CD4-positive, alpha-beta T cell treated with Interleukin-2 at 100 ng/mL for 4 hours (primary cell): ENCODE data around the gene PHTF2.

ENCODE experiments used
- DNase-seq: peaks from one replicate; pipeline ENCODE4 v3.0.0-alpha.2; 2020; ENCODE audit warnings: low spot score

Gene PHTF2

DNA sequence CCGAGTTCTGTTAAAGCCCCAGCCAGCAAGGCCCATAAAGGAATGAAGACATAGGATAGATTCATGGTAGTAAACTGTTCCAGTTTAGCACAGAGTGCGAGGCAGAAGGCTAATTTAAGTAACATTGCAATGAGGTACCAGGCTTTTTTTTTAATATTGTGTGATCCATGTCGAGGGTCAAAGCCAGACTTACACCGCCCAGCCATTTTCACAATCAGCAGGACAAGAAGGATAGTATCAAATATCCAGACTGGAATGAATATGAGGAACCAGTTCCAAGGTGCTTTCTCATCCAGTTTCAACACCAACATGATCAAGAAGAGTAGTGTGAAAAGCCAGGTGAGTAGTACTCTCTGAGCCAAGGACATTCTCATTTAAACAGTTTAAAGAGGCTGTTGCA is 4.6 kb upstream of the PHTF2 start:
- no peak for DNase-seq

DNA sequence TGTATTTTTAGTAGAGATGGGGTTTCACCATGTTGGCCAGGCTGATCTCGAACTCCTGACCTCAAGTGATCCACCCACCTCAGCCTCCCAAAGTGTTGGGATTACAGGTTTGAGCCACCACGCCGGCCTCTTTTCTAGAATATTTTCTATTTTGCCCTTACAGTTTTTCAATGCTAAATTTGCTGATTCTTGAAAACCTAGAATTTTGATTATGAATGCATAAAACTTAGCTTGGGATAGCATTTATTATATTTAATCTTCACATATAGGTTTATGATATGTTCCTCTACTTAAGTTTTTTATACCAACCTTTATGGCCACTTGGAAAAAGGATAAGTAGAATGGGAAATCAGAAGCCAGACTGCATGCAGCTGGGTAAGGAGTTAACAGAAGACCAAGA is 2.5 kb upstream of the PHTF2 start:
- no peak for DNase-seq

DNA sequence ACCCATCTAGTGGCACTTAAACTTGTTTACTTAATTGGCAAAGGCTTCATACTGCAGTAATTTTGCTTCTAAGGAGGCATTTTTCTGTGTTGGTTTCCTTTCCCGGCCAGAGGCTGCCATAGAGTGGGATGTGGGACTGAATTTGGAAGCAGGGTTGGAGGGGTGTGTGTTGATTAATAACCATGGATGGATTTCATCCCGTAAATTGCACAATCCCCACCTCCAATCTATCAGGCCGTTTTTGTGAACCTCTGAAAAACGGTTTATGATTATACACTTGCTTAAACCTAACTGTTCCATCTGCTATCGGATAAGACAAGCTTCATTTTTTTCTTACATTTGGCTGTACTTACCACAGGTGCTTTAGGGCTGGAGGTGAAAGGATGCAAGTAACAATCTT is 1.6 kb upstream of the PHTF2 start:
- DNase-seq: no peak

DNA sequence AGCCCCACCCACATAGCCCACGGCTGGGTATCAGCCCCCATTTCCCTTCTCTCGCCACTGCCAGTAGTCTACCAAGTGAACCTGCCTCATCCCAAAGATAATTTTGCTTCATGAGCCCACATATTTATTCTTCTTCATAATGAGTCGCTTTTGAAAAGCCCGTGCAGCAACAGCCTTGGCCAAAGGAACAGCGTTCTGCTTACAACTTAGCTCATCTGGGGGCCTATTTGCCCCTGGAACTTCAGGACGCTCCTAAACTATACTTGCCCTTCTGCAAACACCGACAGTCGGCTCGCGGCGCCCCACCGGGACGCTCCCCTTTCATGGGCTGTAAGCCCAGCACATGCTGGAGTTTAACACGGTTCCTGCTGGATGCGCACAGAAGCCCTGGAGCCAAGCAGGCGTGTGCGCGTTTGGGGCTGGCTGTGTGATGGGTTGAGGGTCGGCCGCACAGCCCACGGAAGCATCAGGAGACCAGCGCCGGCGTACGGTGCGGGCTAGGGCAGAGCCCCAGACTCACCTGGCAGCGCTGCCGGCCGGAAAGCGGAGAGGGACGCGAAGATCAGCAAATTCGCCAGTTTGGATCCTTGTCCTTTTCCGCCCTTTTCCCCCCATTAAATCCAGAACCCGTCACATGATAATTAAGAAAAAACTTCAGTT is 709 bp upstream of the PHTF2 start:
- DNase-seq: no peak

DNA sequence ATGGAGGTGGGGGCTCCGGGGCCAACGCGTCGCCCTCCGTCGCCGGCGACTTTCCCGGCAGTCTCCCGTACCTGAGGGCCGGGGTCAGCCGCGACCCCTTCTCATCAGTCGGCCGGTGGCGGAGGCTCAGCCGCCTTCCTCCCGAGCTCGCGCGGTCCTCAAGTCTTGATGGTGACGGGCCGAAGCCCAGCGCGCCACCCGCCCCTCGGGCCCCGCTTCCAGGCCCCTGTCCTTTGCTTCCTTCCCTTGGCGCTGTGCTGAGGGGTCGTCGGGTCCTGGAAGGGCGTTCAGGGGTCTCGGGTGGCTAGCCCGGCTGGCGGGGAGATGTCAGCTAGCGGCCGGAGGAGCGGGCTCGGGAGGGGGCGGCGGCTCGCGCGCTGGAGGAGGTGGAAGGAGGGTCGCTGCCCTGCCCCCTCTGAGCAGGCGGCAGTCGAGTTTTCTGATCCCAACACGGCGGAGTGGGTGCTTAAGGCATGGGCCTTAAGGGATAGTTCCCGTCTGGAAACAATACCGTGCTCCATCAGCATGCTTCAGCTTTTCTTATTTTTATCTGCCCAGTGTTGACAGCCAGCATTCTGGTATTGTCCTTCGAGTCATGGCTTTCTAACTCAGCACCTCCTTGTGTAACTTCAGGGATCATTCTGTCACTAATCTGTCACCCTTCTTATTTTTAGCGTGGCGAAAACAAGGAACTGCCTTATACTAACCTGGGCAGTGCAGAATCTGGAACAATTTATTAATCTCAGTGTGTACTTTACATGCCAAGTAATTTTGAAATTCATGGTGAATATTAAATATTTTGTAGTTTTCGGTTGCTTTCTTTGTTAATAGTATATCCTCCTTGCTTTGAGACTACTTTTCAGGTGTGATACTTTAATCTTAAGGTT is 748 bp downstream of the PHTF2 start:
- DNase-seq: peak; percentile 30

DNA sequence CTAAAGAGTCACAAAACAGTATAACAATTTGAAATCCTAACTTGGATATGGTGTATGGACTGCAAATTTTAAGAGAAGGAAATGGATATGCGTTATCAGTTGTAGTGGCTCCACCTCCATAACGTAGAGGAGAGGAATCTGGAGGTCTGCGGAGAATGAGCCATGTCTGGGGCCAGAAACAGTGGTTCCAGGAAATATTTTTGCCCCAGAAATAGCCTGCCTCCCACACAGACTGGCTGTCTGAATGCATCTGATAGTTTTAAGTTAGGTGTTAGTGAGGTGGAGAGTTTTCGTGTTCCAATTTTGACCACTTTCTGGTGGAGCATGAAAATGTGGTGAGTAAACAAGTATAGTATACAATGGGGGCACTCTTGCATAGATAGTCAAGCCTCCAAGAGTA is 1.6 kb downstream of the PHTF2 start:
- peak; percentile 48 for DNase-seq

DNA sequence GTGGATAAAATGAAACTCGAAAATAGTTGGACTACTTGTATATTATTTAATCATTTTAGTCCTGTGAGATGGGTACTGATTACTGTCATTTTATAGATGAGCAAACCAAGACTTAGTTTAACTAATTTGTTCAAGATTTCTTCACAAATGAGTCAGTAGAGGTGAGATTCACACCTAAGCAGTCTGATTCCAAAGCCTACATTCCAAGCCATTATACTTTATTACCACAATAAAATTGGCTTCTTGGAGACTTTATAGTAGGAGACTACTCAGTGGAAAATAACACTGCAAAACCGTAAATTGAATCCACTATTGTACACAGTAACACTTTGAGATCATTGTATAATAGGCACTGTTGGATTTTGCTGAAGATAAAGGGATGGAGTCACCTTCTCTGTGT is 2.2 kb downstream of the PHTF2 start:
- no peak for DNase-seq

DNA sequence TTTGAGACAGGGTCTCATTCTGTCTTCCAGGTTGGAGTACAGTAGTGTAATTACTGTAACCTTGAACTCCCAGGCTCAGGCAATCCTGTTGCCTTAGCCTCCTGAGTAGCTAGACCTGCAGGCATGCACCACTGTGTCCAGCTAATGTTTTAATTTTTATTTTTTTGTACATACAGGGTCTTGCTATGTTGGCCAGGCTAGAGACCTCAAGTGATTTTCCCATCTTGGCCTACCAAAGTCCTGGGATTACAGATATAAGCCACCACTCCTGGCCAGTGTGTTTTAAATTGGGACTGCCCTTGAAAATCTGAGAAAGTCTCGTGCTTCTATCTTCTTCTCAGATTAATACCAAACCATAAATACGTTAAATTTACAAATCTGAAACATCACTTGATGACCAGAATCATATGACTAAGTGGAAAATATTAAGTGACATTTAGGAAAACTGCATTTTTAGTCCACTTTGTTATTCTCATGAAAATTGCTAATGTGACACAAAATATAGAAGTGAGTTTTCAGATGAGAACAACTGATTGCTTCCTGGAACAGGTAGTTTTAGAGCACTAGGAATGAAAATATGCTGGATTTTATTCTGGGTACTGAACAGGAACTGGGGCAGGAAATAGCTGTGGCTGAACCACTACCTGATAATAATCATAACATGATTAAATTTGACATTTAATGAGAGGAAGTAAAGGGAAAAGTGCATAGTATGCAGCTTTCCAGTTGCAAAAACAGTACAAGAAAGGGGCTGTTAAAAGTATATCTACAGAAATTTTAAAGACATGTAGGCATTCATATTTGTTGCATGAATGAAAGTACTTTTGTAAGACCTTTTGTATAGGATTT is 4.2 kb downstream of the PHTF2 start:
- DNase-seq: peak; percentile 77

DNA sequence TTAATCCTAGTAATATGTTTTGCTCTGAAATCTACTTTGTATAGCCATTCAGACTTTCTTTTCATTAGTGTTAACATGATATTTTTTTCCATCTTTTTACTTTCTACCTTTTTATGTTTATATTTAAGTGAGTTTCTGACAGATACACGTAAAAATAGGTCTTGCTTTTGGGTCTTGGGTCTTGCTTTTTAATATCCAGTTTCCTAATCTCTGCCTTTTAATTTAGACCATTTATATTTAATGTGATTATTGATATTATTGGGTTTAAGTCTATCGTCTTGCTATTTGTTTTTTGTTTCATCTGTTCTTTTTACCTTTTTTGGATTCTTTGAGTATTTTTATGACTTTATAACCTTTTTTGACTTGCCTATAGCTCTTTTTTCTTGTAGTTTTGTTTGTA is 7.9 kb downstream of the PHTF2 start:
- no peak for DNase-seq

DNA sequence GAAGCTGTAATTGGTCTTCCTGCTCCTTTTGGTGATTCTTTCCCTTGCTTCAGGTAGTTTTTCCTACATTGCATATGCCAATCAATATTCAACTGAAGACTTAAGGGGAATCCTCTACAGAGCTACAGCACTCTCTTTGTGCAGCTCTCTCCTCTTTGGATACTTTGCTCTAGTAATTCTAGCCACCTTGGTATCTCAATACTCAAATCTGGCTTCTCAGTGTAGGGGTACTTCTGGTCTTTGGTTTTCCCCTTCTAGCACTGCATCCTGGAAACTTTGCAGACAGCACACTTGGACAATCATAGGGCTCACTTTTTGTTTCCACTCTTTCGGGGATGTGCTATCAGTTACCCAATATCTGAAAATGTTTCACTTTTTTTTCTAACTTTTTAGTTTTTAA is 9.9 kb downstream of the PHTF2 start:
- no peak for DNase-seq

DNA sequence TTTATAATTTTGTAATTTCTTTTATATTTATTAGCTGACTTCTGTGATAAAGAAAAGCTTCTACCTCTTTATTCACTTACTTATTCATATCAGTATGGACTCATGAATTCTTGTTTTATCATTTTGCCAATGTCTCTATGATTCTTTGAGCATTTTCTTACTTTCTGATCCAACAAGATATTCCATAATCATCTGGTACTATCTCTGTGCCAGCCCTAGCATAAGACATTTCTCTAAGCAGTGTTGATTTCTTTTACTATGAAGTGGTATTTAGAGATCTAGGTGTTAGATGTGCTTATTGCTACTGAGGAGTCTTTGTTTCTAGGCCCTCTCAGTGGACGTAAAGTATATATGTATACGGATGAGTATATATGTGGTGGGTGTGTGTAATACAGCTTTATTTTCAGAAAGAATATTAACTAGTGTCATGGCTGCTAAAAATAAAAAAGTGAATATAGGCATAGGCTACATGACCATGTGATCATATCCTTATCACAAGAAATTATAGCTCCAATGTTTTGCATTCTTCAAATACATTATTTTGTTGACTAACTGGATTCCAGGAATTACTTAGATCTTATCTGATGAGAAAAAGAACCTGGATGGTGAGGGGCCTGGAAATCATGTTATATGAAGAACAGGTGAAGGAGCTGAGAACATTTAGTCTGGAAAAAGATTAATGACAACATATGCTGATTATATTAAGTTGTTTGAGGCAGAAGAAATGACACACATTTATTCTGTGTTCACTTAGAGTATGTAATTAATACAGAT is 13.1 kb downstream of the PHTF2 start:
- no peak for DNase-seq

DNA sequence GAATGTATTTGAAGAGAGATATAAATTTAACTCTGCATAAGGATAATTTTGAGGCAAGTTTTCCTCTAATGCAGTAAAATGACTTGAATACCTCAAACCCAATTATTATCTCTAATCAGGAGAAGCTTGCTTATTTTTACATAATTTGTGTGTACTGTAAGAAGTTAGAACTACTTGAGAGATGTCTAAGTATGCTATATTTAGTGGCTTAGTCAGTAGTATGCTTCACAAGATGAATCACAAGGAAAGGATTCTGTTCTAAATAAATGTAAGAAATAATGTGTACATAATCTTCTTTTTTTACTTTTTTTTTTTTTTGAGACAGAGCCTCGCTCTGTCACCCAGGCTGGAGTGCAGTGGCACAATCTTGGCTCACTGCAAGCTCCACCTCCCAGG is 13.7 kb downstream of the PHTF2 start:
- DNase-seq: no peak

DNA sequence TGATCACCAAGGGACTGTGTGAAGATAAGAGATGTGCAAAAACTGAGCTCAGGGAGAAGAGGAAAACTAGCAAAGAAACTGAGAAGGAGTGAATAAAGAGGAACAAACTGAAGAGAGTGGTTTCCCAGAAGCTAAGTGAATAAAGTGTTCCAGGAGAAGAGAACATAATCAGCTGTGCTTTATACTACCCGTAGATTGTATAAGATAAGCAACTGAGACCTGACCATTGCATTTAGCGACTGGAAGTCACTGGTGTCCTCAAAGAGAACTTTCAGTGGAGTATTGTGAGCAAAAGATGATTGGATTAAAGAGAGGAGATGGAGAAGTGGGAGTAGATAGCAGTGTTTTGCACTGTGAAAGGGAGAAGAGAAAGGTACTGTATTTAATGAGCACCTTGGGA is 14.6 kb downstream of the PHTF2 start:
- DNase-seq: no peak

DNA sequence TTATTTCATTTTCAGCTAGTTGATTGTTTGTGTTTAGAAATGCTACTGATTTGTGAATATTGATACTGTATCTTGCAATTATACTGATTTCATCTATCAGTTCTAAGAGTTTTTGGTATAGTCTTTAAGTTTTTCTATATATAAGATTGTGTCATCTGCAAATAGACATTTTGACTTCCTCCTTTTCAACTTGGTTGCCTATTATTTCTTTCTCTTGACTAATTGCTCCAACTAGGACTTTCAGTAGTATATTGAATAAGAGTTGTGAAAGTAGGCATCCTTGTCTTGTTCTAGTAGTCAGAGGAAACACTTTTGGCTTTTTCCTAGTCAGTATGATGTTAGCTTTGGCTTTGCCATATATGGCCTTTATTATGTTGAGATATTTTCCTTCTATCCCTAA is 20.4 kb downstream of the PHTF2 start:
- DNase-seq: no peak

DNA sequence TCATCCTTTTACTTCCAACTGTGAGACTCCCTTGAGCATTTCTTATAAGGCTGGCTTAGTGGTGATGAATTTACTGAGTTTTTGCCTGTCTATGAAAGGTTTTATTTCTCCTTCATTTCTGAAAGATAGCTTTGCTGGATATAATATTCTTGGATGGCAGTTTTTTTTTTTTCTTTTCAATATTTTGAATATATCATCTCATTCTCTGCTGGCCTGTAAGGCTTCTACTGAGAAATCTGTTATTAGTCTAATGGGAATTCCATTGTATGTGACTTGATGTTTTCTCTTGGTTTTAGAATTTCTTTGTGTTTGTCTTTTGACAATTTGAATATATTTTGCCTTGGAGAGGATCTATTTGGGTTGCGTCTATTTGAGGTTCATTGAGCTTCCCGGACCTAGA is 22.4 kb downstream of the PHTF2 start:
- no peak for DNase-seq

DNA sequence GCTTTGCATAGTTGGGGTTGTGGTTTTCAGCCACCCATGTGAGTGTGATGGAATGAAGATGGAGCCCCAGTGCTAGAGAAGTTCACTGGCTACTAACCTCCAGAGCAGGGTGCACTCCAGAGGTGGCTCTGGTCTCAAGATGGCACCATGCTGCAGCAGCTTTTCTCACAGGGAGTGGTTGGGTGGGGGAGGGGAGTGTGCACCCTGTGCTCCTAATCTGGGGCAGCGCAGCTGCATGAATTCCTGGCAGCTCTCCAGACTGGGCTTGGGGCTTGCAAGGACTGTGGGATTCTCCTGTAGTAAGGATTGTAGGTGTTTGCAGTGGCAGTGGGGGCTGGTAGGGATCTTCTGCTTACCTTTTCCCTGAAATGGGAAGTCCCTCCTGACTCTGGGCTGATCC is 23.7 kb downstream of the PHTF2 start:
- DNase-seq: no peak

DNA sequence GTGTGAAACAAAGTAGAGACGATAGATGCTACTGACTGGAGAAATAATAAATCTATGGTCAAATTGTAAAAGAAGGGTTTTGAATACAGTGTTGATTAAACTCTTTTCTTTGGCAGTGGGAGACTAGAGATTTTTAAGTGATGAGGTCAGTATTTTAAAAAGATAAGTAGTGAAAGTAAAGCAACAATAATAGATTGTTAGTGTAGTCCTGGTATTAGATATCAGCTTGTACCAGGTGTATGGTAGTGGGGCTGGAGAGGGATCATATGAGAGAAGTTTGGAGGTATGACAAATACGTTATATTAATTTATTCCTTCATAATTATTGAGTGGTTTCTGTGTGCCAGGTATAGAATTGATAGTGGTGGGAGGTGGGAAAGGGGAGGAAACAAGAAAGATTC is 25.2 kb downstream of the PHTF2 start:
- DNase-seq: no peak

DNA sequence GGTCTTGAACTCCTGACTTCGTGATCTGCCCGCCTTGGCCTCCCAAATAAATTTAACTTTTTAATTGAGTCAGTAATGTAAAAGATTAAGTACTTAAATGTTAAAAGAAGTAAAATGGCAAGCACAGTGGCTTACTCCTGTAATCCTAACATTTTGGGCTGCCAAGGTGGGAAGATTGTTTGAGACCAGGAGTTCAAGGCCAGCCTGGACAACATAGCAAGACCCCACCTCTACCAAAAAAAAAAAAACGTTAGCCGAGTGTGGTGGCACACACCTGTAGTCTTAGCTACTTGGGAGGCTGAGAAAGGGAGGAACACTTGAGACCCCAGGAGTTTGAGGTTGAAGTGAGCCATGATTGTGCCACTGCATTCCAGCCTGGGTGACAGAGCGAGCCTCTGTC is 26.1 kb downstream of the PHTF2 start:
- DNase-seq: no peak

DNA sequence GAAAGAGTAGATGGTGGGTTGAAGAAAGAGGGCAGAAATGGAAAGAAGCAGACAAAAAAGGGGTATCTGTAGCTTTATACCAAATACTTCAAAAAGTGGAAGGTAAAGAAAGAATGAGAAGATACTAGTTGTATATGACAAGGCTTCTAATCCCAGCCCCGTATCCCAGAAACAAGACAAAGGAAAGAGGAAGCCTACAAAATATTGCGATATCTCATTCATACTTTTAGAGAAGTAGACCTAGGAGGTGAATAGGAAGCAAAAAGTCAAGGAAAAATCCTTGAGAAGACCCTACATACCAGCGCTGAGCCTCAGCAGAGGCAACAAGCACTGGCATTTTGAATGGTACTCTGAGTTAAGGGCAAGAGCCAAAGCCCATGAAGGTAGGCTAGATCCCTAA is 26.6 kb downstream of the PHTF2 start:
- no peak for DNase-seq

DNA sequence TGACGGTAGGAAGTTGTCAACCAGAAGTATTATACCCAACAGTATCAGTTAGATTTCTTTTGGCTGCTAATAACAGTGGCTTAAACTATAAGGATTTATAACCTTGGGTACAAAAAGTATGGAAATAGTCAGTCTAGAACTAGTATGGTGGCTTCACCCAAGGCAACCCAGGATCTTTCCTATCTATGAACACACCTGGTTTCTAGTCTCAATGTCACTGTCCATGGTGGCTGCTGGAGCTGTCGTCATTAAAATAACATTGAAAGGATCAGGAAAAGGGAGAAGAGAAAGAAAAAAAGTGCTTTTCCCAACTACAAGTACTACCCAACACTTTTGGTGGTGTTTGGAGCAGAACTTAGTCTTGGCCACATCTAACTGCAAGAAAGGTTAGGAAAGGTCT is 27.7 kb downstream of the PHTF2 start:
- no peak for DNase-seq

DNA sequence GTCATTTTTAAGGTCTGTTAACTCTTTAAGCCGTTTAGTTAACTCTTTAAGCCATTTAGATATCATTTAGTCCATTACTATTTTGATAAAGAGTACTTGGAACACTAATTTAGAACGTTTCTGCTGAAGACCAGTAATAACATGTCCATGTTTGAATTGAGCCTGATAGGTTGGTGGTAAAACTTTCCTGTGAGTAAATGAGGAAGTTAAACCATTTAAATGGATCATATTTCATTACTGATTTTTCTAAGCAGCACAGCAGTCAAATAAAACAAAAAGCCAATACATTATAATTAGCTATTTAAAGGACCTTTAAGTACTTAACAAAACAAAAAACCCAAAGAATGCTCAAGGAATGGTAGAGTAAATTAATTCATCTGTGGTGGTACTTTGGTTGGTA is 29.4 kb downstream of the PHTF2 start:
- DNase-seq: no peak
